A549 (cell line): Measurements from ENCODE around the gene PARD3B. TPM values are rescaled to one million over a fixed set of nuclear protein-coding genes. Genes with fewer than 3 reads are reported as not detected.

ENCODE experiments used
- ATAC-seq, 2 experiments: fragments of 200-7000 bp in 1 of 2; fragments of >200 bp in 1 of 2; cut with Nextera tagmentation in 1 of 2; cut with Tn5 transposase in 1 of 2; 3 replicates each; pipeline versions ENCODE4 v1.8.0 to v1.9.1; 2018 to 2020; ENCODE audit warnings: mild to moderate bottlenecking in 1 of 2, moderate library complexity in 1 of 2
- CTCF ChIA-PET: fragments of 300-600 bp; sonication (Branson Sonifier 250); formaldehyde crosslinking; extraction: SDS; loops from one replicate; lab custom pipeline; 2021; ENCODE audit warnings: antibody characterized with exemption, inconsistent platforms; lab: Yijun Ruan, JAX
- POLR2A ChIA-PET: fragments of 350-600 bp; formaldehyde crosslinking; extraction: SDS; loops from one replicate; lab custom pipeline; 2021; ENCODE audit warnings: antibody characterized with exemption, inconsistent platforms; lab: Yijun Ruan, JAX
- DNase-seq, 2 experiments: peaks; one replicate each; pipeline versions ENCODE4 v3.0.0 to v3.0.0-alpha.2; 2011 to 2016; ENCODE audit warnings: low read depth in 1 of 2, low spot score in 1 of 2
- FAIRE-seq: peaks from 2 replicates; lab custom pipeline; 2011; peaks lifted over from hg19 to GRCh38; lab: Jason Lieb, UNC
- H3K27ac ChIP-seq, 2 experiments: fragments of >200 bp; sonication (Bioruptor Twin); formaldehyde crosslinking; 3 replicates each; pipeline ENCODE4 v1.5.1; 2016 to 2017
- H3K4me1 ChIP-seq: fragments of >200 bp; sonication (Bioruptor Twin); formaldehyde crosslinking; 3 replicates; pipeline ENCODE4 v1.6.1; 2016
- H3K4me2 ChIP-seq: fragments of >200 bp; sonication (Bioruptor Twin); formaldehyde crosslinking; 3 replicates; pipeline ENCODE4 v1.6.1; 2016
- H3K4me3 ChIP-seq: fragments of >200 bp; sonication (Bioruptor Twin); formaldehyde crosslinking; 3 replicates; pipeline ENCODE4 v1.5.1; 2016
- H3K9me3 ChIP-seq: fragments of >200 bp; sonication (Bioruptor Twin); formaldehyde crosslinking; 3 replicates; pipeline ENCODE4 v1.6.1; 2016
- BCL3 ChIP-seq: fragments of >200 bp; sonication (Bioruptor Twin); formaldehyde crosslinking; IDR thresholded peaks from 3 replicates; pipeline ENCODE4 v1.6.1; 2016
- CBX2 ChIP-seq: fragments of 200-600 bp; sonication (generic); IDR thresholded peaks from 2 replicates; pipeline ENCODE4 v1.6.1; 2016; ENCODE audit warnings: low read depth, mild to moderate bottlenecking, borderline replicate concordance
- CBX8 ChIP-seq: fragments of 200-600 bp; sonication (generic); IDR thresholded peaks from 2 replicates; pipeline ENCODE4 v1.6.1; 2016
- CEBPB ChIP-seq, 2 experiments: fragments of >200 bp in 1 of 2; sonication (Bioruptor Twin) in 1 of 2; formaldehyde crosslinking in 1 of 2; IDR thresholded peaks; 2 replicates each; pipeline ENCODE4 v1.6.1; 2012 to 2016
- CHD2 ChIP-seq: fragments of 150-350 bp; IDR thresholded peaks from 2 replicates; pipeline ENCODE4 v1.6.1; 2014; ENCODE audit warnings: low read length; ENCODE audit not compliant: partially characterized antibody
- EHMT2 ChIP-seq: fragments of 200-600 bp; sonication (generic); IDR thresholded peaks from 2 replicates; pipeline ENCODE4 v1.6.1; 2016; ENCODE audit warnings: antibody characterized with exemption, low read depth, mild to moderate bottlenecking, moderate library complexity
- FOSB ChIP-seq: fragments of 250-450 bp; sonication (Bioruptor Pico); IDR thresholded peaks from 2 replicates; pipeline ENCODE4 v1.5.0; 2020; ENCODE audit warnings: mild to moderate bottlenecking, moderate library complexity
- FOXS1 ChIP-seq: fragments of 250-450 bp; sonication (Bioruptor Pico); IDR thresholded peaks from 2 replicates; pipeline ENCODE4 v1.5.0; 2020; ENCODE audit warnings: mild to moderate bottlenecking, moderate library complexity
- GATA3 ChIP-seq: IDR thresholded peaks from 2 replicates; pipeline ENCODE4 v1.6.1; 2012; ENCODE audit warnings: borderline replicate concordance
- HDAC2 ChIP-seq: fragments of 200-600 bp; sonication (generic); IDR thresholded peaks from 2 replicates; pipeline ENCODE4 v1.6.1; 2016
- HOXA7 ChIP-seq: fragments of 250-450 bp; sonication (Bioruptor Pico); IDR thresholded peaks from 2 replicates; pipeline ENCODE4 v1.5.0; 2020; ENCODE audit warnings: mild to moderate bottlenecking, moderate library complexity
- JUNB ChIP-seq: fragments of >200 bp; sonication (Bioruptor Twin); formaldehyde crosslinking; IDR thresholded peaks from 2 replicates; pipeline ENCODE4 v1.6.1; 2016
- KDM5A ChIP-seq: fragments of 200-600 bp; sonication (generic); IDR thresholded peaks from 2 replicates; pipeline ENCODE4 v1.6.1; 2016; ENCODE audit warnings: antibody characterized with exemption, mild to moderate bottlenecking
- MAFK ChIP-seq: fragments of 450-650 bp; IDR thresholded peaks from 2 replicates; pipeline ENCODE4 v1.6.1; 2014; ENCODE audit not compliant: partially characterized antibody
- MAX ChIP-seq: IDR thresholded peaks from 2 replicates; pipeline ENCODE4 v1.6.1; 2012
- MYC ChIP-seq: IDR thresholded peaks from 2 replicates; pipeline ENCODE4 v1.6.1; 2012; ENCODE audit warnings: mild to moderate bottlenecking, inconsistent platforms, low read length, improper control_type of control experiment, borderline replicate concordance
- NFE2L2 ChIP-seq: fragments of 150-350 bp; conservative IDR thresholded peaks from 2 replicates; pipeline ENCODE4 v1.6.1; 2014; ENCODE audit warnings: low read length
- NPAS2 ChIP-seq: fragments of 250-450 bp; sonication (Bioruptor Pico); IDR thresholded peaks from 2 replicates; pipeline ENCODE4 v1.8.0; 2022; ENCODE audit warnings: mild to moderate bottlenecking, moderate library complexity, borderline replicate concordance
- PHF8 ChIP-seq: fragments of 200-600 bp; sonication (generic); IDR thresholded peaks from 2 replicates; pipeline ENCODE4 v1.6.1; 2016; ENCODE audit warnings: low read depth, mild to moderate bottlenecking, antibody characterized with exemption, moderate library complexity, borderline replicate concordance
- POLR2A ChIP-seq: IDR thresholded peaks from 2 replicates; pipeline ENCODE4 v1.6.1; 2012; ENCODE audit warnings: mild to moderate bottlenecking, low read length
- RCOR1 ChIP-seq: fragments of 150-350 bp; IDR thresholded peaks from 2 replicates; pipeline ENCODE4 v1.6.1; 2014; ENCODE audit warnings: antibody characterized with exemption, low read length, low read depth
- RFX5 ChIP-seq: fragments of 450-650 bp; IDR thresholded peaks from 2 replicates; pipeline ENCODE4 v1.7.1; 2014; ENCODE audit warnings: antibody characterized with exemption, mild to moderate bottlenecking, moderate library complexity
- ZFP36 ChIP-seq: fragments of 450-650 bp; IDR thresholded peaks from 2 replicates; pipeline ENCODE4 v1.6.1; 2014; ENCODE audit warnings: borderline replicate concordance; ENCODE audit not compliant: partially characterized antibody
- ZNF302 ChIP-seq: fragments of 250-450 bp; sonication (Bioruptor Pico); IDR thresholded peaks from 2 replicates; pipeline ENCODE4 v1.9.0; 2021; ENCODE audit warnings: inconsistent platforms, mild to moderate bottlenecking, moderate library complexity
- WGBS: methylation state at CpG from one replicate; pipeline ENCODE4 v1.1.6; 2017; ENCODE audit errors: missing lambda C conversion rate; 5-methylcytosine and 5-hydroxymethylcytosine counted together
- polyA plus RNA-seq, 4 experiments: library from polyadenylated mRNA; depleted of rRNA in 3 of 4; stranded (reverse); fragments of >200 nt; fragmentation: RNase III in 1 of 4; extraction: RNeasy Plus Mini Kit Qiagen cat#74134 plus additional on column Dnase treatment in 1 of 4; gene quantifications; 2 replicates in 3 of 4; 3 replicates in 1 of 4; pipeline ENCODE4 v1.2.3, GENCODE V29; 2011 to 2017

The PARD3B gene
- polyA plus RNA-seq, 2 of the 4 experiments (the other 2 are of a cell fraction) = 1.2 to 2.4 TPM

- peaks cover 7% of the 10 kb centered on the region; the same call in 2 of the 3 replicates for H3K4me1 ChIP-seq
- H3K9me3 ChIP-seq = no peaks in the 10 kb centered on the region
- peak overlapping the region; percentile 33; the same call in 2 of the 3 replicates for H3K4me2 ChIP-seq
- WGBS = 0% methylated on average over 1 of the region's 1 CpG
- TF ChIP-seq POLR2A = no peak
- no peak for TF ChIP-seq HDAC2
- TF ChIP-seq CBX8 = no peak
- no peak for TF ChIP-seq NFE2L2
- no peak for TF ChIP-seq FOSB (CRISPR knock-in tag)
- TF ChIP-seq CBX2 = no peak
- no peak for TF ChIP-seq FOXS1 (CRISPR knock-in tag)
- TF ChIP-seq KDM5A = no peak
- no peak for TF ChIP-seq RCOR1
- TF ChIP-seq NPAS2 (CRISPR knock-in tag) = no peak
- TF ChIP-seq CHD2 = no peak
- TF ChIP-seq EHMT2 = no peak
- TF ChIP-seq ZNF302 (CRISPR knock-in tag) = no peak
- no peak for TF ChIP-seq MAX
- TF ChIP-seq MAFK = no peak
- no peak for TF ChIP-seq ZFP36
- TF ChIP-seq PHF8 = no peak
- DNase-seq (no peak), ATAC-seq (no peak), FAIRE-seq (no peak)
- no peak overlapping the region for H3K4me3 ChIP-seq
- POLR2A ChIA-PET = no interaction called here
- H3K27ac ChIP-seq = no peak overlapping the region
- CTCF ChIA-PET = no interaction called here
These were observed 249.9 kb downstream of the PARD3B start for GRCh38 chr2:204795156-204795555.

- Histone ChIP-seq H3K4me3 (no peak overlapping the region), H3K9me3 (no peaks in the 10 kb centered on the region), H3K4me1 (peaks cover 7% of the 10 kb centered on the region; the same call in 2 of the 3 replicates)
- POLR2A ChIA-PET = no interaction called here
- TF ChIP-seq BCL3 (no peak), MAX (no peak), HOXA7 (no peak), RFX5 (no peak), CEBPB (IDR thresholded peaks at IDR 0.05) (no peak), CBX8 (no peak), RCOR1 (no peak), KDM5A (no peak), GATA3 (no peak)
- TF ChIP-seq, all 56 proteins: peak for 0
- ATAC-seq = no peak
- Histone ChIP-seq H3K4me2 (no peak overlapping the region), H3K27ac (no peak overlapping the region)
- no peak for FAIRE-seq
- DNase-seq = no peak
- CTCF ChIA-PET = no interaction called here
- 86% methylated on average over 4 of the region's 4 CpGs for WGBS
These were observed 251.3 kb downstream of the PARD3B start for GRCh38 chr2:204796581-204796980.

DNA sequence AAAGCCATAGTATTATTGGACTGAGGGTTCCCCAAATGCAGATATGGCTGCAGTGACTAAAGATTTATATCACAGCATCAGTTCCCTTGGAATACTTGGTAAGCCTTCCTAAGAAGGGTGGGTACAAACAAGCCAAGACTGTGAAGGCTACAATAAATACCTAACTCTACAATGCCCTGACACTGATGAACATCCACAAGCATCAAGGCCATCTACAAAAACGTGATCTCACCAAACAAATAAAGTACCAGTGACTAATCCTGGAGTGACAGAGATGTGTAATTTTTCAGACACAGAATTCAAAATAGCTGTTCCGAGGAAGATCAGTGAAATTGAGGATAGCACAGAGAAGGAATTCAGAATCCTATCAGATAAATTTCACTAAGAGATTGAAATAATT lies 254.5 kb downstream of the PARD3B start:
- Histone ChIP-seq H3K4me2 (no peak overlapping the region), H3K4me1 (peaks cover 7% of the 10 kb centered on the region; the same call in 2 of the 3 replicates), H3K9me3 (no peaks in the 10 kb centered on the region), H3K4me3 (no peak overlapping the region), H3K27ac (no peak overlapping the region)
- WGBS = 5% methylated on average over 2 of the region's 2 CpGs
- FAIRE-seq = no peak
- TF ChIP-seq RCOR1 = no peak
- TF ChIP-seq JUNB = no peak
- TF ChIP-seq MYC = no peak
- TF ChIP-seq BCL3 = no peak
- no peak for TF ChIP-seq ZFP36
- CTCF ChIA-PET = no interaction called here
- no peak for ATAC-seq
- POLR2A ChIA-PET = no interaction called here
- no peak for DNase-seq
